GM19328 (cell line): Measurements from ENCODE around the gene ADO.

Experiments used
- ATAC-seq: cut with Tn5 transposase; IDR thresholded peaks from one replicate; pipeline ENCODE4 v1.9.1; 2021; ENCODE audit warnings: mild to moderate bottlenecking, moderate library complexity; ENCODE audit not compliant: unreplicated experiment

The ADO gene

DNA sequence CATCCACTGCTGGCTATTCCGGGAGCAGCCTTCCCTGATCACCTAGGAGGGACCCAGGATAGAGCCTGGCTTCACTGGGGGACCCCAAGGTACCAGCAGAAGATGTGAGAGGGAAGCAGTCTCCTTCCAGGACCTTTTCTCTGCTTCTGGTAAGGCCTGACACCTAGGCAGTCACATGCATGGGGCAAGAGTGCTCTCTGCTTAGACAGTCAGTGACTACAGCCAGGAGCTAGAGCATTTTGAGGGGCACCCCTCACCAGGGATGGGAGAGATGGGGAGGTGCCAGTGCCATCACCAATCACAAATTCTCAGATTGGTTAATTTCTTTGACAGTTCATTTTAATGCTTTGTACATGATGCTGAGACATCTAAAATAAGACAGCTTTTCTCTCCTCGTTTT is 13.9 kb upstream of the ADO start:
- no peak for ATAC-seq

DNA sequence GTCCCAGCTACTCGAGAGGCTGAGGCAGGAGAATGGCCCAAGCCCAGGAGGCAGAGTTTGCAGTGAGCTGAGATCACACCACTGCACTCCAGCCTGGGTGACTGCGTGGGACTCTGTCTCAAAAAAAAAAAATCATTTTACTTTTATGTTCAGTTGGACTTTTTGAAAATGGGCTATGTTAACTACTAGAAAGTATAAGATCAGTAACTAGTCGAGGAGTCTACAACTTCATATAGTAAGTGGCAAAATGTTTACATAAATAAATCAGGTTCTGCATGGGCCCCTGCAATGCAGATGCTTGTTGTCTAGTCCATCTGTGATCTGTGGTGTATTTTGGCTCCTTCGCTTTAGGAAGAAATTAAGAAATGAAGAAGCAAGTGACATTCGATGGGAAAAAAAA is 12.3 kb upstream of the ADO start:
- no peak for ATAC-seq

DNA sequence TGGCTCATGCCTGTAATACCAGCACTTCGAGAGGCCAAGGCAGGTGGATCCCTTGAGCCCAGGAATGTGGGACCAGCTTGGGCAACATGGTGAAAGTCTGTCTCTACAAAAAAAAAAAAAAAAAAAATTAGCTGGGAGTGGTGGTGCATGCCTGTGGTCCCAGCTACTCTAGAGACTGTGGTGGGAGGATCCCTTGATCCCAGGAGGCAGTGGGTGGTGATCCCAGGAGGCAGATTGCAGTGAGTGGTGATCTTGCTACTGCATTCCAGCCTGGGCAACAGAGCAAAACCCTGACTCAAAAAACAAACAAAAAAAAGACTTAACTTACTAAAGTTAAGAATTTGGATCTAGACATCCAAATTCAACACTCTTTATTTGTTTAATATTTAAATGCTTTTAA is 10.2 kb upstream of the ADO start:
- no peak for ATAC-seq

DNA sequence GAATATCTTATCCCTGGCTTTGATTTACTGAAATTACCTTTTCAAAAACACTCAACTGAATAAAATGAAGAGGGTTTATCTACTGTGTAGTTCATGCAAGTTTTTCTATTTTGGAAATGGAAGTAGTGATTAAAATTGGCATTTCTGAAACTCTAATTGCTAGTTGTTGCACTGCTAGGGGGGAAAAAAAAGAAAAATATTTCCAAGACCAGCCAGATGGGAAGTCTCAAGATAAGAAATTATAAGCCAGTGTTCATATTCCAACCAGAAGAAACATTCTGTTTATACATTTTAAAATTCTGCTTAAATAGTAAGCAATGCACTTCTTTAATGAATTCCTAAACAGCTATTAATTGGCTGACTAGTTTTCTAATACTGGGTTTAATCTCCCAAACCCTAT is 9.4 kb upstream of the ADO start:
- no peak for ATAC-seq

DNA sequence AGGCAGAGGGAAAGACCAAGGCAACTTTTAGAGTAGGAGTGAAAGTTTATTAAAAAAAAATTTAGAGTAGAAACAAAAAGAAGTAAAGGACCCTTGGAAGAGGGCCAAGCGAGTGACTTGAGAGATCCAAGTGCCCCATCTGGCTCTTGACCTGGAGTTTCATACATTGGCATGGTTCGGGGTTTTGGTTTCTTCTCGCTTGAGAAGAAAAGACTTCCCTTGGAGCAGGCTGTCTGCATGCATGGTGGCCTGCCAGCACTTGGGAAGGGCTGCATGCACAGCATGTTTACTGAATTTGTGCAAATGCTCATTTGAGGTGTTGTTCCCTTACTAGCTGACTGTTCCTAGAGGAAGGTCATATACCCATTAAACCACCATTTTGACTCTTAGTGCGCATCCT is 8.8 kb upstream of the ADO start:
- ATAC-seq: no peak

DNA sequence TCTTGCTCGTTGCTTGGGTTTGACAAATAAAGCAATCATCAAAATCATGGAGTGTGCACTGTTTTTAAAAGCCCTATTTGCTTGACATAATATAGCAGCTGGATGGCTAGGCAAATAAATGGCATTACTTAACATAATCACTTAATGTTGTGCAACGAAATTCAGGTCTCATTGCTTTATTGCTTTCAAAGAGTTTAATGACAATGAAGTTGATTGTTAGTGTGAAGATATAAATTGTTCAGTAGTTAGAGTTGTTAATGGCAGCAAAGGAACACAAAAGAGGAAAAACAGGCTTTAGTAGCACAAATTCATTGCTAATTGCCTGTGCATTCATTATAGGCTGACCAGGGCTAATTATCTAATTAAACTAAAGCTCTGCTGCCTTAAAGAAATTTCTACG is 7.6 kb upstream of the ADO start:
- no peak for ATAC-seq

DNA sequence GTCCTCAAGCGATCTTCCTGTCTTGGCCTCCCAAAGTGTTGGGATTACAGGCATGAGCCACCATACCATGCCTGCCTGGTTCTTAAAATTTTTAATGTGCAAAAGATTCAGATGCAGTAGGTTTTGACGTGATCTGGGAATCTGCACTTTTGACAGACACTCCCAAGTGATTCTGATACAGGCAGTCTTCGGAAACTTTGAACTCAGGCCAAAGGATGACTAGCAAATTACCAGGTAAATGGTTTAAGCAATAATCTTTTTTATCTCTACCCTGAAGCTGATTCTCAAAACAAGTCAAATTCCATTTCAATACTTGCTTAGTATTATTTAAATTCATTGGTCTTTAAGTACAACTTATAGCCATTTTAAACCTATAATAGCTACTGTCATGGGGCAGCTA is 2.6 kb upstream of the ADO start:
- ATAC-seq: no peak

DNA sequence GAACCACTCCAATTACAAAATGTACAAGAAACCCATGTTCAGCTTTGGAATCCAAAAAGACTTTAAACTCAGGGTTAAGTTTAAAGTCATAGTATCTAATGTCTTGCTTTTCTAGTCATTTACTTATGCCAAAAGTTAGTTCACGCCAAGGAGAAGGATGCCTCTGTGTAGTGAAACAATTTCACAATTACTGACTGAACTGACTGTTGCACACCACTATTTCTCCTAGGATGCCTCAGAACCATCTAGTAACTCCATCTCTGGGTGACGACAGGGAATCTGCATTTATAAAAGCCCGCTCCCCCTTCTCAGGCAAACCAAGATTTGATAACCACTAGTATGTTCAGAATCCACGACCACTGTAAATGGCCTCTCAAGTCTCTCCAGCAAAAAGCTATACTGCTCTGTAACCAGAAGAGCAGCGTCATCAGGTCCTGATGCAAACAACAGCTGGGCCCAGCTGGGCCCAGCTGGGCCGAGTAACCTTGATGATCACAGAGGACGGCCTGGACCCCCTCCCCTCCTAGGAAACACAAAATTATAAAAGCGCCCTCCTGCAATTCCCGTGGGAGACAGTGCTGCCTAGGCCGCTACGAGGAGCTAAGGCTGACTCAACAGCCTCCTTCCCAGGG is 680 bp upstream of the ADO start:
- no peak for ATAC-seq

DNA sequence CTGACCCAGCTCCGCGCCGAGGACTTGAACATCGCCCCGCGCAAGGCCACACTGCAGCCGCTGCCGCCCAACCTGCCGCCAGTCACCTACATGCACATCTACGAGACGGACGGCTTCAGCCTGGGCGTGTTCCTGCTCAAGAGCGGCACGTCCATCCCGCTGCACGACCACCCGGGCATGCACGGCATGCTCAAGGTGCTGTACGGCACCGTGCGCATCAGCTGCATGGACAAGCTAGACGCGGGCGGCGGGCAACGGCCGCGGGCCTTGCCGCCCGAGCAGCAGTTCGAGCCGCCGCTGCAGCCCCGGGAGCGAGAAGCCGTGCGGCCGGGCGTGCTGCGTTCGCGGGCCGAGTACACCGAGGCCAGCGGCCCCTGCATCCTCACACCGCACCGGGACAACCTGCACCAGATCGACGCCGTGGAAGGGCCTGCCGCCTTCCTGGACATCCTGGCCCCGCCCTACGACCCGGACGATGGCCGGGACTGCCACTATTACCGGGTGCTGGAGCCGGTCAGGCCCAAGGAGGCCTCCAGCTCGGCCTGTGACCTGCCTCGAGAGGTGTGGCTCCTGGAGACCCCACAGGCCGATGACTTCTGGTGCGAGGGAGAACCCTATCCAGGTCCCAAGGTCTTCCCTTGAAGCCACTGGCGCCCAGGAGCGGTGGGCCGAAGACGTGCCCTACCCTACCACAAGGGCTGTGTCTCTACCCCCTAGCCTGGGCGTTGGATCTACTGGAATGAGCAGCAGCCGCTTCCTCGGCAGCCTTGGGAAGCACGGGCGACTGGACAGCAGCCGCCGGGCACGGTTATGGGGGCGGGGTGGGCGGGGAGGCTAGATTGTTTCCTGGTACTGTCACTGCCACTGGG is 945 bp downstream of the ADO start:
- ATAC-seq: peak; percentile 4

DNA sequence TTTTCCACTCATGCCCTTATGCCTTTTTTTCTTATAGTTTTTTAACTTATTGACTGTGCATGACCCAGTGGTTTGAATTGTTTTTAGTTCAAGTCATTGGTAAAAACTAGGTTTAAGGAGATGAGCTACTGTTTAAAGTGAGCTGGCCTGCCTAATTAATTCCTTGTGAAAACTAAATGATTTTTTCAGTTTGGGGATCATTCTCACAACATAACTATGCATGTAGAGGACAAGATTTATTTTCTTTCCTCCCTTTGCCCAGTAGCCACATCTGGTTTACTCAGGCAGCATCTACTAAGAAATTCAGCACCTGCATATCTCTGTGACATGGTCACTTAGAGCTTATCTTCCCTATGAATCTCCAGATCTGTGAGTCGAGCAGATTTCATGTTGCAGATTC is 1.7 kb downstream of the ADO start:
- no peak for ATAC-seq

DNA sequence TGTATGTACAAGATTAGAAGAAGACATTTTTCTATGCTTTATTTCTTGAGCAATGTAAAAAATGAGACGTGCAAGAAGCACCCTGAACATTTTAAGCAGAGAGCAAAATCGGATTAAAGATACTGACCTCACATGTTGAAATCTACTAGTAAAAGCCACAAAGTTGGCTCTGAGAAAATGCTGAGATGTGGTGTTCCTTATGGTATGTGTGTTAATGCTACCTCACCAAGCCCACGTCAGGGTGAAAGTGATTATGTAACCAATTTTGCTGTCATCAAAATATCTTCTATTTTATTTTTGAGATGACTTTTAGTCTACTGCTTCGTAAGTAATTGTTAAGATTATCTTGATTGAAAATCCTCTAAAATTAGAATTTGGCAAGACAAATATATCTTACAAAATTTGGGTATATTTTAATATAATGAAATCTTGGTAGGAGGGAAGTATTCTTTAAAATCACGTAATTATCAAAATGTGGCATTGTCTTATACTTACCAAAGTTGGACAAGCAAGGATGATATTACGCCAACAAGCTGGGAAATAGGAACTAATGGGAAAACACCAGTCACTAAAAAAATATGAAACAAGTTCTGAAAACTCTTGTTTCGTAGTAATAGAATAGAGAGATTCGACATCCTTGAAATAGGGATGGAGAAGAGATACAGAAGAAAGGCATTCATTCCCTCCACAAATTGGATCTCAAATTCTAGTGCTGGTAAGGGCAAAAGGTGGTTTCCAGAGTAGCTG is 5.8 kb downstream of the ADO start:
- ATAC-seq: no peak

DNA sequence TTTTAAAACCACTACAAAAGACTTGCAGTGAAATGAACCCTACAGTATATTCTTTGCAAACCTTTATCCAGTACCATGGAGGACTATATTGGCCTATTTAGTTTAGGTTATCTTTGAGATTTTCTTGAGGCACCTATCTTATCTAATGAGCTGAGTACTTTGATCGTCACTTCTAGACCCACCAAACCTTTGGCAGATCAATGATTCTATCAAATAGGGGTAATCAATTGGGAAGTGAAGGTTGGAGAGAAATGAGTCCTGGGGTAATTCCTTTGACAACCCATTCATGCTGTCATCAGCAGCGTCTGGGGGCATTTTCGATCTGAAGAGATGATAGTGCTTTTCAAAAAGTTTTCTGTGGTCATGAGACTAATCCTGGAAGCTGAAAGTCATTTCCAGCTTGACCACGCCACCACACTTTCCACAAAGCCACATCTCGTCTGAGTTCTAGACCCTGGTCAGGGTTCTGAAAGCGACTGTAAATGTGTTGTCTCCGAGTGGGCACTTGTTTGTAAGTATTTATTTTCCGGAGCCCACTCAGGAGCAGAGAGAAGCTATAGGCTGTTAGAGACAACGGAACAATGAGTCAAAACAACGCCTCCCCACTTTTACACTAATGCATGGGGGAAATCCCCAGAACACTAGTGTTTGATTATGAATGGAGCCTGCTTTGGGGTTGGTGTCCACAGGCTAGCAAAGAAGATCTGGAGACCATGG is 6.8 kb downstream of the ADO start:
- peak; percentile 43 for ATAC-seq

DNA sequence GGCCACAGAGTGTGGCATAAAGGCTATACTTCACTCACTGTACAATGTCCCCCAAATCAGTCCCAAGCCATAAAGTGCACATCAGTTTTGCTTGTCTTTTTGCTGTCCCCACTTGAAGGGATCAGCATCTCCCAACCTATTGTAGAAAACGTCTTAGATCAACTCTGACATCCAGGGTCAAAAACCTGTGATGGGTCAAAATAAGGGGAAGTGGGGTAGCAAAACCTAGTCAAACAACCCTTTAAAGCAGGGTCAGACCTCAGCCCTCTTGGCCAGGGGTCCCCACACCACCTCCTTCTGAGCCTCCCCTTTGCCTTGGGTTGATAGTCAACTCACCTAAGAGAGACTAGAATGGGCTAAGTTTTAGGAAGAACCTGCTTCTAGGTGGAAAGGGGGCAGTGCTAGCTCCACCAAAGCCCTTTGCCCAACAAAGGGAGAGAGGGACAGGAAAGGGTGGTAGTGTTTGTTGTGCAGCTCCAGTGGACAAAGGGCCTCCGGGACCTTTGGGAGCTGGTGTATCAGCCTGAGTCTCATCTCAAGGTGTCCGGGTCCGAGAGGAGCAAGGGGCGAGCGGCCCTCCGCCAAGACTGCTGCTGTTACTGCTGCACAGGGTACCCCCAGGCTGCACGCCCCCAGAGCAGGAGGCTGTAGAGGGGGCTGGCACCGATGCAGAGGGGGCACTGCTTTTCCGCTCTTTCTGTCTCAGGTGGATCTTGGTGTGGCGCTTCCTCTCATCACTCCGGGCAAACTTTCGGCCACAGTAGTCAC is 8.3 kb downstream of the ADO start:
- ATAC-seq: no peak

DNA sequence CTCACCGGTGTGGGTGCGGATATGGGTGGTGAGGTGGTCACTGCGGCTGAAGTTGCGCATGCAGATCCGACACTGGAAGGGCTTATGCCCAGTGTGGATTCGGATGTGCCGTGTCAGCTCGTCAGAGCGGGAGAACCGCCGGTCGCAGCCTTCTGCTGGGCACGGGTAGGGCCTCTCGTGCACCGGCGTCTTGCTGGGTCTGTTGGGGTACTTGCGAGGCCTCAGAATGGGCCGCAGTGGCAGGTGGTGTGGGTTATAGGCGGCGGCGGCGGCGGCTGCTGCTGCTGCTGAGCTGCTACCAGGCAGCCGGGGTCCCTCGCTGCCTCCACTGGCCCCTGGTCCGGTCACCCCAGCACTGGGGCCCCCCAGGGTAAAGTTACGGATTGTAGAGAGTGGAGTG is 8.9 kb downstream of the ADO start:
- ATAC-seq: no peak

DNA sequence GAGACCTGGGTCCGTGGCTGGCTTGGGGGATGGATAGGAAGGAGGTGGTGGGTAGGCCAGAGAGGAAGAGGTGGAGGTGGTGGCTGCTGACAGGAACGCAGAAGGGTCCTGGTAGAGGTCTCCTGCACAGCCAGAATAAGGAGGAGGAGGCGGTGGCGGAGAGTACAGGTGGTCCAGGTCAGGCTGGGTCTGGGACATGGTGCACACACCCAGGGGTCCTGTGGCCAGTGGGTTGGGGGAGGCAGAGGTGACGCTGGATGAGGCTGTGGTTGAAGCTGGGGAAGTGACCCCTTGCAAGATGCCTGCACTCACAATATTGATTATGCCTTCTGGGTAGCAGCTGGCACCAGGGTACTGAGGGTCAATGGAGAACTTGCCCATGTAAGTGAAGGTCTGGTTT is 9.5 kb downstream of the ADO start:
- ATAC-seq: no peak

DNA sequence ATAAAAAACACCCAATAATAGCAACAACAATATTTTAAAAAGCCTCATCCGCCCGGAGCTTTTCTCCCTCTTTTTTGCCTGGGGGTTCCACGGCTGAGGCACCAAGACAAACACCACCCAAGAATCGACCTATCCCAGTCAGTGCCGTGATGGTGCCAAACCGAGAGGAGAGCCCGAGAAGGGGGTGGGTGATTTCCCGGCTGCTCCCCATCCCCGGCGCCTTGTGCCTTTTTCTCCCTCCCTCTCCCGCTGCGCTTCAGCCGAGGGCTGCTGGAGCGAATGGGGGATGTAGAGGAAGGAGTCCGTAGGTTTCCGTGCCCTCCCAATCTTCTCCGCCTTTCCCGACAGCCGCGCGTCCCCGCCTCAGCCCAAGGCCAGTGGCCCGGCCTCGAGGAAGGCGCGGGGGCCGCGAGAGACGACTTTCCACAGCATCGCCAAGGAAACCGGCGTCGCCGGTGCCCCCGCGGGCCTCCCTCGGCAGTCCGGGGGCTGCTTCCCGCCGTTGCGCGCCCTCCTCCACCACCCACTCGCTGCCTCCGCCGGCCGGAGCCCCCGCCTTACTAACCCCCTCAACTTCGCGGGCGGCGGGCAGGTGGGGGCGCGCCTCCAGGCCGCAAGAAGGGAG is 10.3 kb downstream of the ADO start:
- no peak for ATAC-seq

DNA sequence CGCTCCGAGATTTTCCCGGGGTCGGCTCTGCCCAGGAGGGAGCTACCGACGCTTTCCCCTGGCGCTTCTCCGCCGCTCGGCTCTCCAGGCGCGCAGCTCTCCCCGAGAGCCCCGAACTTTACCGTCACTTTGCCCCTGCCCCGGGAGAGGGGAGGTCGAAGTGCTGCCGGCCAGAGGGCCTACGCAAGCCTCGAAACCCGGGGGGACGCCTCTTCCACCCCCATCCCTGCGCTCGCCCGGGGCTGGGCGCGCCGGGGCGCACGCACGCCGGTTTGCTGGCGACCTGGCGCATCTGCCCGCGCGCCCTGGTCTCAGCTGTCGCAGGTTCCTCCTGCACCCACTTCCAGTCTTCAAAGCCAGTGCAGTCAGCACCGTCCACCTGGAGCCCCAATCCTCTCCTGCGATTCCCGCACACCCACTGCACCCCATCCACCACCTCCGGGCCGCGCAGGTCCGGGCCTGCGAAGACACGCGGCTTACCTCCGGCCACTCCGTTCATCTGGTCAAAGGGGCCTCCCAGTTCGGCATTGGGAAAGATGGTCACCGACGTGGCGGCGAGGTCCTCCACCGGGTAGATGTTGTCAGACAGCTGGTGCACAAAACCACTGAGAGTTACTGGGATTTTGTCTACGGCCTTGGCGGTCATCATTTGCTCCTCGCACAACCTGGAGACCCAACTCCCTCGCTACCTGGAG is 11.0 kb downstream of the ADO start:
- ATAC-seq: no peak

DNA sequence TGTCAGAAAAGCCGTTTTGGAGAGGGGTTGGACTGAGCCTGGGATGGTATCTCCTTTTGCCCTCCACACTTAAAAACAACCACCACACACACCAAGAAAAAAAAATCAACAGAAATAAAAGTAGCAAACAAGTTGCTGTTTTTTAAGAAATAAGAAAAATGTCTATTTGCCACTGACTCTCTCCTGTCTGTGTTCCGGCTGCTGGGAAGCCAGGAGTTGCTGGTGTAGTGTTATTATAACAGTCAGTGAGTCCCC is 11.5 kb downstream of the ADO start:
- ATAC-seq: no peak

DNA sequence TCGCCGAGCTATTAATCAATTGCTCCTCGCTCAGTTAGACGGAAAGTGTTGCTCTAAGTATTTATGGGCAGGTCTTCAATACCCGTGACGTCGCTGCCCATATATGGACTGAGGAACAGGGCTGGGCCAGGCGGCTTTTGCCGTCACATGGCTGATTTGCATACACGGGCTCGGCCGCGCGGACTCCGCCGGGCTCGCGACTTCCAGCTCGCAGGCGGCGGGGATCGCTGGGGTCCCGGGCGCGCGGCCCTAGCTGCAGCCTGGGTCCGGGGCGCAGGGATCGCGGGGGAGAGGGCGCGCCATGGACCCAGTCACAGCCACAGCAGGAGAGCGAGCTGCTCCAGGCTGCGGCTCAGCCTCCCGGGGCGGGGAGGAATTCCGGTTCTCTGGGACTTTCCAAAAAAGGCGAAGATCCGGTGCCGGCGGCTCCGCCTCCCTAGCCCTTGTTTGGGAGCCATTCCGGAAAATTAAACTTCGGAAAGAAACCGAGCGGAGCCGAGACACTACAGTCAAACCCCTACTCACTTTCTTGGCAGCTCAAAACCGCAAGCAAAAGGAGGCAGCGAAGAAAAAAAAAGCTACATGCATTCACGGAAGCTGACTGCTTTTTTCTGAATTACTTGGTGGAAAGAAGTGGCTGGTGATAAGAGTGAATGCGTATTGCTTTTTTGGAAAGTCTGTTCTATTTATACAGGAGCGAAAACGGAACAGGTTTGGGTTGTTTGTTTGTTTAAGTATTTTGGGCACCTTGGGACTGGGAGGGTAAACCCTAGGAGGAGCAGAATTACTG is 12.0 kb downstream of the ADO start, which contains the start of gene EGR2:
TSS of gene EGR2 (minus strand) at position 36 of the 790 bp plus-strand sequence. CDS start 337 bp downstream, outside the sequence.
- ATAC-seq: peak; percentile 71
